Ectodermal cell (in vitro differentiated cells): ENCODE data around the gene STX10.
"Not testable (repeated sequence)": the region's sequence is repeated elsewhere in the genome, so short reads cannot be mapped to it uniquely, and the experiment has no call there.

ENCODE experiments used
- H3K27ac ChIP-seq: 2 replicates; pipeline ENCODE4 v1.7.0; 2013; ENCODE audit warnings: mild to moderate bottlenecking, low read depth, low read length; ENCODE audit not compliant: insufficient read depth, poor library complexity, severe bottlenecking
- H3K27me3 ChIP-seq: 2 replicates; pipeline ENCODE4 v1.7.0; 2013; ENCODE audit warnings: mild to moderate bottlenecking, low read length; ENCODE audit not compliant: insufficient read depth, control insufficient read depth, poor library complexity, severe bottlenecking
- H3K36me3 ChIP-seq: one replicate; pipeline ENCODE4 v1.7.0; 2013; ENCODE audit warnings: low read length; ENCODE audit not compliant: control insufficient read depth, insufficient read depth
- H3K4me1 ChIP-seq: one replicate; pipeline ENCODE4 v1.7.0; 2013; ENCODE audit warnings: low read length; ENCODE audit not compliant: control insufficient read depth, insufficient read depth
- H3K4me3 ChIP-seq: 2 replicates; pipeline ENCODE4 v1.7.0; 2013; ENCODE audit warnings: low read depth, low read length, control low read depth; ENCODE audit not compliant: insufficient read depth
- H3K9me3 ChIP-seq: 2 replicates; pipeline ENCODE4 v1.7.0; 2013; ENCODE audit warnings: mild to moderate bottlenecking, low read length, moderate library complexity; ENCODE audit not compliant: control insufficient read depth
- WGBS, 2 experiments: methylation state at CpG; one replicate each; pipeline ENCODE4 v1.1.7; 2013; ENCODE audit warnings: missing lambda C conversion rate in 2 of 2; 5-methylcytosine and 5-hydroxymethylcytosine counted together

Gene STX10

GRCh38 chr19:13181747-13182388 lies 31.7 kb upstream of the STX10 start:
- H3K4me1 ChIP-seq, result no peaks in the 10 kb centered on the region
- H3K27ac ChIP-seq, result no peak overlapping the region
- no peak overlapping the region for H3K4me3 ChIP-seq
- no peaks in the 10 kb centered on the region for H3K36me3 ChIP-seq
- H3K9me3 ChIP-seq, result no peaks in the 10 kb centered on the region
- no peaks in the 10 kb centered on the region for H3K27me3 ChIP-seq
- WGBS, 2 experiments, result 89 to 92% methylated on average over 11 to 16 of the region's 16 CpGs

- H3K4me1 ChIP-seq, H3K27me3 ChIP-seq, H3K4me3 ChIP-seq, H3K36me3 ChIP-seq, H3K27ac ChIP-seq, H3K9me3 ChIP-seq: not testable (repeated sequence)
- WGBS, 2 experiments, result 95% methylated on average over 10 of the region's 10 CpGs
Measured at GRCh38 chr19:13178291-13178690, 28.1 kb upstream of the STX10 start.

- H3K4me3 ChIP-seq, H3K27ac ChIP-seq, H3K9me3 ChIP-seq, H3K27me3 ChIP-seq, H3K36me3 ChIP-seq, H3K4me1 ChIP-seq: not testable (repeated sequence)
- WGBS, 2 experiments, result 94 to 98% methylated on average over 5 of the region's 5 CpGs
Measured at GRCh38 chr19:13177584-13177983, 27.4 kb upstream of the STX10 start.

GRCh38 chr19:13176345-13176744 lies 26.2 kb upstream of the STX10 start:
- no peak overlapping the region for H3K27ac ChIP-seq

GRCh38 chr19:13173139-13173737 lies 23.1 kb upstream of the STX10 start:
- WGBS, 2 experiments, result 89 to 95% methylated on average over 12 of the region's 12 CpGs
- H3K9me3 ChIP-seq, result no peaks in the 10 kb centered on the region
- no peaks in the 10 kb centered on the region for H3K27me3 ChIP-seq
- no peak overlapping the region for H3K27ac ChIP-seq
- H3K36me3 ChIP-seq, result no peaks in the 10 kb centered on the region
- H3K4me1 ChIP-seq, result no peaks in the 10 kb centered on the region
- no peak overlapping the region for H3K4me3 ChIP-seq

More at GRCh38 chr19:13176345-13176744, 26.2 kb upstream of the STX10 start:
- Histone ChIP-seq H3K4me3 (no peak overlapping the region), H3K36me3 (no peaks in the 10 kb centered on the region), H3K9me3 (no peaks in the 10 kb centered on the region), H3K27me3 (no peaks in the 10 kb centered on the region), H3K4me1 (no peaks in the 10 kb centered on the region)
- WGBS, 2 experiments, result 89 to 93% methylated on average over 8 of the region's 8 CpGs

GRCh38 chr19:13172346-13173138 lies 22.4 kb upstream of the STX10 start:
- H3K27ac ChIP-seq, result no peak overlapping the region
- WGBS, 2 experiments, result 90 to 92% methylated on average over 18 of the region's 18 CpGs

GRCh38 chr19:13171146-13171545 lies 21.0 kb upstream of the STX10 start:
- peaks cover 9% of the 10 kb centered on the region for H3K4me1 ChIP-seq
- H3K4me3 ChIP-seq, result no peak overlapping the region
- no peaks in the 10 kb centered on the region for H3K27me3 ChIP-seq
- WGBS, 2 experiments, result 91 to 94% methylated on average over 7 of the region's 7 CpGs
- H3K27ac ChIP-seq, result no peak overlapping the region
- no peaks in the 10 kb centered on the region for H3K36me3 ChIP-seq
- no peaks in the 10 kb centered on the region for H3K9me3 ChIP-seq

More at GRCh38 chr19:13172346-13173138, 22.4 kb upstream of the STX10 start:
- no peaks in the 10 kb centered on the region for H3K36me3 ChIP-seq
- H3K4me3 ChIP-seq, result no peak overlapping the region
- no peaks in the 10 kb centered on the region for H3K9me3 ChIP-seq
- peaks cover 6% of the 10 kb centered on the region for H3K4me1 ChIP-seq
- H3K27me3 ChIP-seq, result no peaks in the 10 kb centered on the region

- no peaks in the 10 kb centered on the region for H3K36me3 ChIP-seq
- WGBS, 2 experiments, result 92% methylated on average over 5 of the region's 5 CpGs
- H3K27me3 ChIP-seq, result no peaks in the 10 kb centered on the region
- H3K4me3 ChIP-seq, result no peak overlapping the region
- no peak overlapping the region for H3K27ac ChIP-seq
- H3K9me3 ChIP-seq, result no peaks in the 10 kb centered on the region
- peaks cover 13% of the 10 kb centered on the region for H3K4me1 ChIP-seq
Measured at GRCh38 chr19:13169769-13170168, 19.6 kb upstream of the STX10 start.

- not testable (repeated sequence) for H3K4me3 ChIP-seq, H3K27ac ChIP-seq
- WGBS, 2 experiments, result 92 to 95% methylated on average over 3 of the region's 3 CpGs
Measured at GRCh38 chr19:13166151-13166550, 16.0 kb upstream of the STX10 start.

More at GRCh38 chr19:13166151-13166550, 16.0 kb upstream of the STX10 start:
- not testable (repeated sequence) for H3K9me3 ChIP-seq, H3K27me3 ChIP-seq, H3K36me3 ChIP-seq
- peaks cover 24% of the 10 kb centered on the region for H3K4me1 ChIP-seq
